HL-60 (cell line): ENCODE data around the gene UTF1.
"Not testable (repeated sequence)": the region's sequence is repeated elsewhere in the genome, so short reads cannot be mapped to it uniquely, and the experiment has no call there.

Experiments
- DNase-seq, 2 experiments: peaks; one replicate each; pipeline ENCODE4 v3.0.0-alpha.2; 2010 to 2020; ENCODE audit warnings: low read depth in 1 of 2, low spot score in 1 of 2
- H3K27ac ChIP-seq: fragments of 250-450 bp; sonication (Bioruptor Pico); replicated peaks from 2 replicates; pipeline ENCODE4 v1.5.1; 2020; ENCODE audit warnings: mild to moderate bottlenecking, moderate library complexity
- H3K27me3 ChIP-seq: fragments of 250-450 bp; sonication (Bioruptor Pico); 2 replicates; pipeline ENCODE4 v1.5.1; 2021; ENCODE audit warnings: mild to moderate bottlenecking, moderate library complexity; ENCODE audit not compliant: insufficient read depth, poor library complexity, severe bottlenecking
- H3K4me3 ChIP-seq: replicated peaks from 2 replicates; pipeline ENCODE4 v1.5.1; 2011; ENCODE audit warnings: mild to moderate bottlenecking, control low read depth, low read length; ENCODE audit not compliant: insufficient read depth
- CTCF ChIP-seq: IDR thresholded peaks from one replicate; pipeline ENCODE4 v1.5.1; 2011; ENCODE audit warnings: low read length, control low read depth, inconsistent platforms; ENCODE audit not compliant: insufficient read depth
- GABPA ChIP-seq: IDR thresholded peaks from 2 replicates; pipeline ENCODE4 v1.6.1; 2012; ENCODE audit warnings: low read depth
- POLR2AphosphoS5 ChIP-seq: IDR thresholded peaks from 2 replicates; pipeline ENCODE4 v1.6.1; 2012; ENCODE audit warnings: low read depth
- REST ChIP-seq: IDR thresholded peaks from 2 replicates; pipeline ENCODE4 v1.6.1; 2012; ENCODE audit warnings: low read depth; ENCODE audit not compliant: insufficient replicate concordance
- SPI1 ChIP-seq: IDR thresholded peaks from 2 replicates; pipeline ENCODE4 v1.6.1; 2012; ENCODE audit warnings: low read depth, mild to moderate bottlenecking, borderline replicate concordance

Gene UTF1

DNA sequence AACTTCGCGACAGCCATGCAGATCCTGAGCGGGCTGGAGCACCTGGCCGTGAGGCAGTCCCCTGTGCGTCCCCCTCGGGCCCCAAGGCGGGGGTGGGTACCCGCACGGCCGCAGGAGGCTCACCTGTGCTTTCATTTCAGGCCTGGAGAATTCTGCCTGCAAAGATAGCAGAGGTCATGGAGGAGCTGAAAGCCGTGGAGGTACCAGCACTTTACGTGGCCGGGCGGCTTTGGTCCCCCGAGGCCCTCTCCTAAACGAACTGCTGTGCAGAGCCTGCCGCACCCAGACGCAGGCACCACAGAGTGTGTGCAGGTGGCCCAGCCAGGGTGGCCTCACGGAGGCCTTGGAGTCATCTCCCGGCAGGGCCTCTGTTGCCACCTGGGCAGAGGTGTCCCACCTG lies 11.1 kb upstream of the UTF1 start:
- no peak for TF ChIP-seq POLR2AphosphoS5
- no peak for TF ChIP-seq GABPA
- TF ChIP-seq REST: no peak
- TF ChIP-seq CTCF: no peak
- no peak for TF ChIP-seq SPI1
- Histone ChIP-seq H3K27me3 (peaks cover 16% of the 10 kb centered on the region), H3K4me3 (no peak overlapping the region), H3K27ac (no peak overlapping the region)
- no peak for DNase-seq

- no peak for DNase-seq
- no peak overlapping the region for H3K4me3 ChIP-seq
- no peak for TF ChIP-seq GABPA
- no peak for TF ChIP-seq CTCF
- TF ChIP-seq SPI1: no peak
- no peak for TF ChIP-seq REST
- no peak for TF ChIP-seq POLR2AphosphoS5
- H3K27ac ChIP-seq: no peak overlapping the region
- H3K27me3 ChIP-seq: peaks cover 16% of the 10 kb centered on the region
Observed at GRCh38 chr10:133219782-133220181, 10.2 kb upstream of the UTF1 start.

- TF ChIP-seq REST (no peak), POLR2AphosphoS5 (no peak), SPI1 (no peak), CTCF (no peak), GABPA (no peak)
- peaks cover 28% of the 10 kb centered on the region for H3K27me3 ChIP-seq
- H3K4me3 ChIP-seq: no peak overlapping the region
- no peak for DNase-seq
- H3K27ac ChIP-seq: no peak overlapping the region
Observed at GRCh38 chr10:133221331-133221730, 8.7 kb upstream of the UTF1 start.

- peaks cover 32% of the 10 kb centered on the region for H3K27me3 ChIP-seq
- H3K27ac ChIP-seq, DNase-seq, H3K4me3 ChIP-seq: not testable (repeated sequence)
Observed at GRCh38 chr10:133221756-133222155, 8.3 kb upstream of the UTF1 start.
